Thymus (tissue), 11 donors: ENCODE results near the gene BRAT1. TPM values are rescaled to one million over a fixed set of nuclear protein-coding genes. Genes with fewer than 3 reads are reported as not detected.

Experiments used
- DNase-seq, 9 donors: peaks; one replicate each; pipeline ENCODE4 v3.0.0-alpha.2; 2013; ENCODE audit warnings: low spot score in 9 of 9, low read depth in 6 of 9, missing footprints in 1 of 9
- H3K27ac ChIP-seq, 2 donors: one replicate each; pipeline ENCODE4 v1.5.1; 2013; ENCODE audit warnings: control low read depth in 1 of 2, low read depth in 1 of 2, low read length in 1 of 2, mild to moderate bottlenecking in 1 of 2, moderate library complexity in 1 of 2
- H3K27me3 ChIP-seq, 2 donors: one replicate each; pipeline ENCODE4 v1.5.1; 2013; ENCODE audit warnings: low read length in 1 of 2; ENCODE audit not compliant: control insufficient read depth in 2 of 2, insufficient read depth in 1 of 2
- H3K36me3 ChIP-seq, 2 donors: one replicate each; pipeline ENCODE4 v1.5.1; 2013; ENCODE audit warnings: low read length in 1 of 2, mild to moderate bottlenecking in 1 of 2, moderate library complexity in 1 of 2; ENCODE audit not compliant: control insufficient read depth in 2 of 2, insufficient read depth in 2 of 2
- H3K4me1 ChIP-seq, 2 donors: one replicate each; pipeline ENCODE4 v1.5.1; 2013; ENCODE audit warnings: low read length in 2 of 2; ENCODE audit not compliant: control insufficient read depth in 2 of 2, insufficient read depth in 2 of 2
- H3K4me3 ChIP-seq, 2 donors: one replicate each; pipeline ENCODE4 v1.5.1; 2013; ENCODE audit warnings: low read length in 2 of 2, control low read depth in 1 of 2, mild to moderate bottlenecking in 1 of 2
- H3K9me3 ChIP-seq, 2 donors: one replicate each; pipeline ENCODE4 v1.5.1; 2013; ENCODE audit warnings: low read length in 1 of 2, mild to moderate bottlenecking in 1 of 2; ENCODE audit not compliant: control insufficient read depth in 2 of 2, insufficient read depth in 1 of 2
- WGBS: extraction: QIAGEN DNeasy Blood & Tissue Kit; methylation state at CpG from one replicate; pipeline ENCODE4 v1.1.7; 2013; 5-methylcytosine and 5-hydroxymethylcytosine counted together
- polyA plus RNA-seq: library from polyadenylated mRNA; stranded (reverse); fragments of 200-250 nt; gene quantifications from one replicate; pipeline ENCODE4 v1.2.3, GENCODE V29; 2013
- total RNA-seq: library from RNA; stranded (reverse); fragments of 120-200 nt; gene quantifications from one replicate; pipeline ENCODE4 v1.2.4, GENCODE V29; 2013
- donor health status: healthy.

The BRAT1 gene
- total and polyA plus RNA-seq, 2 donors = 19.9 to 40.8 TPM

- Histone ChIP-seq H3K9me3 (peaks cover 0 to 1% of the 10 kb centered on the region in 2 donors), H3K4me1 (peaks cover 4 to 31% of the 10 kb centered on the region in 2 donors), H3K27me3 (peaks cover 4 to 16% of the 10 kb centered on the region in 2 donors), H3K36me3 (no peaks in the 10 kb centered on the region), H3K4me3 (no peak overlapping the region), H3K27ac (no peak overlapping the region)
- WGBS = 87% methylated on average over 6 of the region's 6 CpGs
- DNase-seq = no peak
Measured at GRCh38 chr7:2498708-2499107, 56.6 kb downstream of the BRAT1 start.

GRCh38 chr7:2497500-2498336, 57.6 kb downstream of the BRAT1 start:
- Histone ChIP-seq H3K4me1 (peaks cover 0 to 22% of the 10 kb centered on the region in 2 donors), H3K27ac (peak overlapping the region in 1 of 2 donors; percentile 31), H3K4me3 (no peak overlapping the region), H3K9me3 (peaks cover 0 to 1% of the 10 kb centered on the region in 2 donors), H3K27me3 (peaks cover 4 to 15% of the 10 kb centered on the region in 2 donors), H3K36me3 (no peaks in the 10 kb centered on the region)
- WGBS = 29% methylated on average over 25 of the region's 25 CpGs
- DNase-seq = peak in 1 of 9 donors; percentile 41

GRCh38 chr7:2497065-2497464, 58.3 kb downstream of the BRAT1 start:
- Histone ChIP-seq H3K27me3 (peaks cover 4 to 15% of the 10 kb centered on the region in 2 donors), H3K4me1 (peaks cover 0 to 22% of the 10 kb centered on the region in 2 donors), H3K9me3 (peaks cover 0 to 1% of the 10 kb centered on the region in 2 donors), H3K4me3 (no peak overlapping the region), H3K27ac (no peak overlapping the region), H3K36me3 (no peaks in the 10 kb centered on the region)
- 97% methylated on average over 3 of the region's 3 CpGs for WGBS
- no peak for DNase-seq

- DNase-seq = no peak
- Histone ChIP-seq H3K27ac (no peak overlapping the region), H3K36me3 (no peaks in the 10 kb centered on the region), H3K9me3 (peaks cover 0 to 1% of the 10 kb centered on the region in 2 donors), H3K4me3 (no peak overlapping the region), H3K27me3 (peaks cover 4 to 15% of the 10 kb centered on the region in 2 donors), H3K4me1 (peaks cover 0 to 22% of the 10 kb centered on the region in 2 donors)
- WGBS = 97% methylated on average over 9 of the region's 9 CpGs
Measured at GRCh38 chr7:2496375-2496774, 58.9 kb downstream of the BRAT1 start.

GRCh38 chr7:2495418-2496299, 59.7 kb downstream of the BRAT1 start:
- WGBS = 93% methylated on average over 25 of the region's 25 CpGs
- Histone ChIP-seq H3K36me3 (no peaks in the 10 kb centered on the region), H3K4me1 (peaks cover 0 to 22% of the 10 kb centered on the region in 2 donors), H3K4me3 (no peak overlapping the region), H3K9me3 (peaks cover 0 to 1% of the 10 kb centered on the region in 2 donors), H3K27me3 (peaks cover 4 to 15% of the 10 kb centered on the region in 2 donors), H3K27ac (no peak overlapping the region)
- DNase-seq = no peak

- Histone ChIP-seq H3K27me3 (peaks cover 4 to 15% of the 10 kb centered on the region in 2 donors), H3K36me3 (no peaks in the 10 kb centered on the region), H3K4me3 (no peak overlapping the region), H3K9me3 (peaks cover 0 to 1% of the 10 kb centered on the region in 2 donors), H3K27ac (no peak overlapping the region), H3K4me1 (peaks cover 0 to 22% of the 10 kb centered on the region in 2 donors)
- 81% methylated on average over 32 of the region's 32 CpGs for WGBS
- no peak for DNase-seq
Measured at GRCh38 chr7:2494191-2495130, 60.9 kb downstream of the BRAT1 start.

GRCh38 chr7:2493205-2494164, 61.8 kb downstream of the BRAT1 start:
- Histone ChIP-seq H3K4me3 (no peak overlapping the region), H3K27me3 (peaks cover 0 to 14% of the 10 kb centered on the region in 2 donors), H3K27ac (no peak overlapping the region), H3K36me3 (no peaks in the 10 kb centered on the region), H3K4me1 (peaks cover 0 to 19% of the 10 kb centered on the region in 2 donors), H3K9me3 (peaks cover 0 to 1% of the 10 kb centered on the region in 2 donors)
- WGBS = 81% methylated on average over 11 of the region's 11 CpGs
- DNase-seq = no peak
